ENCODE results near the gene GEMIN4.
"Not testable (repeated sequence)": the region's sequence is repeated elsewhere in the genome, so short reads cannot be mapped to it uniquely, and the experiment has no call there.

GEMIN4 gene

DNA sequence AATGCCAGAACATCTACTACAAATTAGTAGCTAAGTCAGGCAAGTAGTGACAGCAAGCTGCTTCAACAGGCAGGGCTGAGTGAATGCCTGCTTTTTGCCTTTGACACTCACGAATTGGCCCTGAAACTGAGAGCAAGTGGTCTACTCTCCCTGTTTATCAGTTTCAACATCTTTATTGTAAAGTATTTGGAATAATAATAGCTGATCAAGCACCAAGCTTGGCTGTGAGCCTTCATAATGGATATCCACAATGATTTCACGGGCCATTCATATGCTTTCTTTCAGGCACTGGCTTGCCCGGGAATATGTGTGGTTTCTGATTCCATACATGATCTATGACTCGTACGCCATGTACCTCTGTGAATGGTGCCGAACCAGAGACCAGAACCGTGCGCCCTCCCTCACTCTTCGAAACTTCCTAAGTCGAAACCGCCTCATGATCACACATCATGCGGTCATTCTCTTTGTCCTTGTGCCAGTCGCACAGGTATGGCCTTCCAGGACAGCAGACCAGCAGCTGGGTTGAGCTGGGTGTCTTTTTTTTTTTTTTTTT is 14.4 kb downstream of the GEMIN4 start:
- DNase-seq = no peak

GRCh38 chr17:733743-734142 is 18.3 kb downstream of the GEMIN4 start:
- DNase-seq = no peak

GRCh38 chr17:732902-733720 is 19.0 kb downstream of the GEMIN4 start:
- DNase-seq = no peak

- peak; percentile 35 to 56 for DNase-seq
These were observed 19.8 kb downstream of the GEMIN4 start, which contains the start of gene TLCD3A for GRCh38 chr17:732067-732901. TSS of gene TLCD3A (plus strand) at chr17:732596. CDS start at chr17:732648, 52 bp downstream.

- no peak for DNase-seq
These were observed 20.4 kb downstream of the GEMIN4 start for GRCh38 chr17:731644-732066.

- DNase-seq = no peak
These were observed 23.2 kb downstream of the GEMIN4 start for GRCh38 chr17:728911-729310.

GRCh38 chr17:726271-726919 is 25.7 kb downstream of the GEMIN4 start:
- no peak for DNase-seq

- no peak for DNase-seq
These were observed 26.3 kb downstream of the GEMIN4 start for GRCh38 chr17:725746-726145.

DNA sequence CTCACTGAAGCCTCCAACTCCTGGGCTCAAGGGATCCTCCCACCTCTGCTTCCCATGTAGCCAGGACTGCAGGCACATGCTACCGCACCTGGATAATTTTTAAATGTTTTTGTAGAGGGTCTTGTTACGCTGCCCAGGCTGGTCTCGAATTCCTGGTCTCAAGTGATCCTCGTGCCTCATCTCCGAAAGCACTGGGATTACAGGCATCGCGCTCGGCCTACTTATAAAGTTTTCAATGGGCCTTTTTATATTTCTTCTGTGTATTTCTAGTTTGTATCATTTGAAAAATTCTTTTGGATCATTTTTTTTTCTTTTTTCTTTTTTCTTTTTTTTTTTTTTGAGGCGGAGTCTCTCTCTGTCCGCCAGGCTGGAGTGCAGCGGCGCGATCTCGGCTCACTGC is 27.0 kb downstream of the GEMIN4 start:
- DNase-seq = no peak

- DNase-seq = no peak
These were observed 30.5 kb downstream of the GEMIN4 start for GRCh38 chr17:721540-721937.

DNA sequence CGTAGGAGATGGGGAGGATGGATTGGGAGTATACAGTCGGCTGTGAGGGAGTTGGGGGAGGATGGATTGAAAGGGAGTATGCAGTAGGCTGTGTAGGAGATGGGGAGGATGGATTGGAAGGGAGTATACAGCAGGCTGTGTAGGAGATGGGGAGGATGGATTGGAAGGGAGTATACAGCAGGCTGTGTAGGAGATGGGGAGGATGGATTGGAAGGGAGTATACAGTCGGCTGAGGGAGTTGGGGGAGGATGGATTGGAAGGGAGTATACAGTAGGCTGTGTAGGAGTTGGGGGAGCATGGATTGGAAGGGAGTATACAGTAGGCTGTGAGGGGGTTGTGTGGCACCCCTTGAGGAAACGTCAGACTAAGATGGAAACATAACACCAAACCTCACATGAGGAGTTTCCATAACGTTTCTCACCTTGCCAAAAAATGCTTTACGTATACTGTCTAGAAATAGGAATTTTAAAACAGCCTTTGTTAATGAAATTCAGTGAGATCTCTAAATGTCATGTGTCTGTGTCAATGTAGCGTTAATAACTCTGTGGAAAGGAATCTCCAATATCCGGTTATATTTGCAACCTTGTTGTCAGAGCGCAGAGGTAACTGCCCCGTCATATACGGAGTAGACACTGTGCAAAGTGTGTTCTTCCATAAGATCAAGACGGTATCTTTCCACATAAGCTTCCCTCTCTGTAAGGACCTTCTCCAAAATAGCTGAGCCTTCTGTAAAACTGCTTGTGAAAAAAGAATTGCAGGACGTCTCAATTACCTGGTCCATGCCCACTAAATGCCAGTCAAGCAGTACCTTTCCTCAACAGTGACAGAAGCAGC is 31.1 kb downstream of the GEMIN4 start:
- DNase-seq = no peak

DNA sequence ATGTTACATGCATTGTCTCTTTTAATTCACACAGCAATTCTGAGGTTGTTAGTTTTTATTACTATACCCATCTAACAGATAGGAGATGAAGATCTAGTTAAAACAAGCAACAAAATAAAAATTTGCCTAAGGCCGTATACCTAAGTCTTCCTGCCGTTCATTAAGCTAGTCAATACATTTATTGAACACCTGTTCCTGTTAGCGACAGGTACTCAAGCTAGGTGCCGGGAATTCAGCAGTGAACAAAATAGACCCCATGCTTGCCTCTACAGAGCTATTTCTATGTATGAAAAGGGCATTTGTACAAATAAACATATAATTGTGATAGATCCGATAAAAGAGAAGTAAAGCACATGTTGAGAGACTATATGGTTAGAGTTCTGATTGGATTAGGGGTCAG is 34.0 kb downstream of the GEMIN4 start:
- no peak for DNase-seq

GRCh38 chr17:708132-708531 is 43.9 kb downstream of the GEMIN4 start:
- no peak for DNase-seq

DNA sequence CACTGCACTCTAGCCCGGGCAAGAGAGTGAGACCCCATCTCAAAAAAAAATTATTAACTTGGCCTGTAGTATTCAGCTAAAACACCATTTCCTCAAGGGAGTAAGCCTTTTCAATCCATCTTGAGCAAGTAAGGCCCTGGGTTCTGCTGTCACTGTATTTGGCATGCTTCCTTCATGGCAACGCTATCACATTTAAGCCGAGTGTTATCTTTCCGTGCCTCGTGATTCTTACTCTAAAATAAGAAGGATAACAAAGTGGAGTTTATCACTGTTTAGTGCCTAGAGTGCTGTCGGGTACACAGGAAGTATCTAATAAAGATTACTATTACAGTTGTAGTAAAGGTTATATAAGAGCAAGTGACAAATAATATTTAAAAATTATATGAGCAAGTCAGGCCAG is 46.2 kb downstream of the GEMIN4 start:
- no peak for DNase-seq

- no peak for DNase-seq
These were observed 47.1 kb downstream of the GEMIN4 start for GRCh38 chr17:705011-705410.

- DNase-seq = no peak
These were observed 47.8 kb downstream of the GEMIN4 start for GRCh38 chr17:704111-704864.

DNA sequence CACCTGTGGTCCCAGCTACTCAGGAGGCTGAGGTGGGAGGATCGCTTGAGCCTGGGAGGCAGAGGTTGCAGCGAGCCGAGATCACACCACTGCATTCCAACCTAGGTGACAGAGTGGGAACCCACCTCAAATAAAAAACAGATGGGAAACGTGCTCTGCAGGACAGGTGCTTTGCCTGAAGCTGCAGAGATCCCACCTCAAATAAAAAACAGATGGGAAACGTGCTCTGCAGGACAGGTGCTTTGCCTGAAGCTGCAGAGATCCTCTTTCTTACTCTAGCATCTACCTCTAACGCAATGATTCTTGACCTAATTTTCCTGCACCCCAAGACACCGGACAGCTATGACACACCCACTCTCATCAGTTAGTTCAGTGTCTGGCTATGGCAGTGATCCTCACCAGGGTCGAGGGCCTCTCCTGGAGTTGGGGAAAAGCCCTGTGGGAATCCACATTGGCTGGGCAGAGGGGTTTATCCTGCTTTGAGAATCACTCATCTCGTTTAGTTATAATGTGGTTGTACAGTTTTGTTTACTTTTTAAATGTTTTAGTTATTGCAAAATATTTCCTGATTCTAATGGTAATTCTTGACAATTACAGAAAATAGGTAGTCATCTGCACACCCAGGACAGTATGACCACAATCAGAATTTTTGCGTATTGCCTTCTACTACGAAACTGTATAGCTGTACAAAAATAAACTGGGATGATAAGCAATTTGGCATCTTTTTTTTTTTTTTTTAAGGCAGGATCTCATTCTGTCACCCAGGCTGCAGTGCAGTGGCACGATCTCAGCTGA is 48.8 kb downstream of the GEMIN4 start:
- no peak for DNase-seq

GRCh38 chr17:700504-701094 is 51.5 kb downstream of the GEMIN4 start:
- peak in 1 of 2 donors; percentile 64 for DNase-seq

GRCh38 chr17:699345-699744 is 52.7 kb downstream of the GEMIN4 start:
- no peak for DNase-seq

- DNase-seq = not testable (repeated sequence)
These were observed 54.0 kb downstream of the GEMIN4 start for GRCh38 chr17:698096-698495.

Data from CD4-positive, alpha-beta T cell treated with Interleukin-1 beta for 1 hour (primary cell).